HG02763 (cell line): Measurements from ENCODE around the gene MCTP2.

ENCODE experiments used
- ATAC-seq: cut with Tn5 transposase; IDR thresholded peaks from one replicate; pipeline ENCODE4 v1.9.1; 2021; ENCODE audit warnings: mild to moderate bottlenecking, moderate library complexity; ENCODE audit not compliant: unreplicated experiment

Gene MCTP2

DNA sequence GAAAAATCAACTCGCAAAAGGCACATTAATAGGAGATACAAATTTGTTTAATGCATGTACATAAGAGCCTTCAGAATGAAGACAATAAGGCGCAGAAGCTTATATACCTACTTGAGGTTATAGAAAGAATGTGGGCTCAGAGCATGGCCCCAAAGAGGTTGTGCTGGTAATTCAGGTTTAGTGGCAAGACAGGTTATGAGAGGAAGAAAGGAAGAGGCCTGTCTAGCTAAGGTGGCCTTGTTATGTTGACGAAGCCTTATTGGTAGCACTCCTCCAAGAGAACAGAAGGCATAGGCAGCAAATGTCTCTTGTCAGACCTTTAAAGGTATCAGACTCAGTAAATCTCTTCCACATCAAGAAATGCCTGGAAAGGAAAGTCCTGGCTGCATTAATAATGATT is 290.8 kb downstream of the MCTP2 start:
- ATAC-seq: no peak

- ATAC-seq: no peak
Observed at GRCh38 chr15:94523873-94524272, 292.5 kb downstream of the MCTP2 start.

- ATAC-seq: no peak
Observed at GRCh38 chr15:94524565-94524964, 293.2 kb downstream of the MCTP2 start.

DNA sequence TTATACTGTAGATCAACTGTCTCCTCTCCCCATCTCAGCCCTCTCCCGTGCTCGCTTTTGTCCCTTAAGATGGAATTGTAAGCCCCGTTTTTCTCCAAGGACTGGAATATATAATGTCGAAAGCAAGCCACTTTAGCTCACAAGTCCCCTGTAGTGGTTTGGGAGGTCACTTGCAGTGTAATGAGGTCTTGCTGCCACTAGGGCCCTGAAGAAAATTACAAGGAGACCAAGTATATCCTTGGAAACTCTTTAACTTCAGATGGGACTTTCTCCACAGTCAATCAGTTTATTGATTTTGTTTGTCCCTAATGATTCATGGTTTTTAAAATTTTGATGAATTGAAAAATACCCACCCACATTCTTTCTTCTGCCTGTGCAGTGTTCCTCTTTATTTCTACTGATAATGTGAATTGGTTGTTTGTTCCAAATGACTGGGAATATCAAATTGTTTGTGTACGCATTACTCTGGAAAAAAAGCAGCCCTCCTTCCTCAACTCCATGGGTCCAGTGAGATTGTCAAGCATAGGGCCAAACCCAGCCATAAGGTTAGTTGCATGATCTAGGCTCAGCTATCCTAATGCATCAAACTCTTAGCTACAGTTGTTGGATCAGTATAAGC is 294.8 kb downstream of the MCTP2 start:
- ATAC-seq: no peak

DNA sequence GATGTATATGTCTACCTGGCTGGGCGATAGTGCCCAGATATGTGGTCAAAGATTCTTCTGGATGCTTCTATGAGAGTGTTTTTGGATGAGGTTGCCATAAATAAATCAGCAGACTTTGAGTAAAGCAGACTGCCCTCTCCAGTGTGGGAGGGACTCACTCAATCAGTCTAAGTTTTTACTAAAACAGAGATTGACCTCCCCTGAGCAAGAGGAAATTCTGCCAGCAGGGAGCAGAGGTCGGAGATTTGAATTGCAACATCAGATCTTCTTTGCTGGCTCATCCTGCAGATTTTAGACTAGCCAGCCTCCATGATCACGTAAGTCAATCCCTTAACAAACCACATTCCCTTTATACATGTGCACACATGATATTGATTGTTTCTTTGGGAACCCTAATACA is 300.9 kb downstream of the MCTP2 start:
- no peak for ATAC-seq
